ENCODE measurements around the gene TNF. TPM values are rescaled to one million over a fixed set of nuclear protein-coding genes. Genes with fewer than 3 reads are reported as not detected.

Gene TNF
- total RNA-seq, 1 experiment from 2014 or later, result 0.64 TPM

GRCh38 chr6:31624070-31624469 lies 48.7 kb downstream of the TNF start:
- intact Hi-C loops (cut with micrococcal nuclease; ENCODE audit: unreplicated experiment) (no loop called here), in situ Hi-C loops (cut with HindIII; ENCODE audit: low pct_unique_long_range_greater_than_20kb, low sequenced_read_pairs) (no loop called here)
- H3K36me3 ChIP-seq (ENCODE audit: control insufficient read depth, insufficient read depth, low read length), result peaks cover 44% of the 10 kb centered on the region
- DNase-seq (ENCODE audit: low read depth, low spot score) (no peak), ATAC-seq (no peak)
- POLR2A ChIA-PET, result interaction anchor here (0.8 kb wide), 1 partner anchor 50 kb away, joined by 3 read pairs; no protein-coding TSS in a partner anchor
- no peaks in the 10 kb centered on the region for H3K9me3 ChIP-seq (ENCODE audit: control insufficient read depth, insufficient read depth, low read depth, low read length)
- no peaks in the 10 kb centered on the region for H3K27me3 ChIP-seq (ENCODE audit: control insufficient read depth, insufficient read depth, low read length)
- CTCF ChIA-PET, result no interaction called here
- no peak overlapping the region for H3K27ac ChIP-seq (ENCODE audit: low read length)
- no TSS peak for BruUV-seq (replicated peaks)
- peaks cover 12% of the 10 kb centered on the region for H3K4me1 ChIP-seq (ENCODE audit: control insufficient read depth, insufficient read depth, low read length)
- no peak overlapping the region for H3K4me3 ChIP-seq (ENCODE audit: low read depth in 2 of 2, low read length in 2 of 2)
- TF ChIP-seq TCF7L2 (IDR thresholded peaks at IDR 0.05; ENCODE audit: low read depth, low read length), result no peak
- TF ChIP-seq CTCF (IDR thresholded peaks at IDR 0.05), result no peak
- TF ChIP-seq SIN3A (IDR thresholded peaks at IDR 0.05; ENCODE audit: borderline replicate concordance, insufficient read depth, low read depth, low read length), result no peak
- TF ChIP-seq POLR2AphosphoS5 (IDR thresholded peaks at IDR 0.05; ENCODE audit: low read depth, low read length), result no peak
- TF ChIP-seq REST (IDR thresholded peaks at IDR 0.05; ENCODE audit: insufficient read depth in 1 of 2, low read depth in 2 of 2, low read length in 1 of 2), result no peak

- H3K9me3 ChIP-seq (ENCODE audit: control insufficient read depth, insufficient read depth, low read depth, low read length), result no peaks in the 10 kb centered on the region
- TF ChIP-seq REST (IDR thresholded peaks at IDR 0.05; ENCODE audit: insufficient read depth in 1 of 2, low read depth in 2 of 2, low read length in 1 of 2) (no peak), SIN3A (IDR thresholded peaks at IDR 0.05; ENCODE audit: borderline replicate concordance, insufficient read depth, low read depth, low read length) (no peak), POLR2AphosphoS5 (IDR thresholded peaks at IDR 0.05; ENCODE audit: low read depth, low read length) (no peak), TCF7L2 (IDR thresholded peaks at IDR 0.05; ENCODE audit: low read depth, low read length) (no peak)
- DNase-seq (ENCODE audit: low read depth, low spot score), result no peak
- no peaks in the 10 kb centered on the region for H3K27me3 ChIP-seq (ENCODE audit: control insufficient read depth, insufficient read depth, low read length)
- intact Hi-C loops (cut with micrococcal nuclease; ENCODE audit: unreplicated experiment) (no loop called here), in situ Hi-C loops (cut with HindIII; ENCODE audit: low pct_unique_long_range_greater_than_20kb, low sequenced_read_pairs) (no loop called here)
- H3K36me3 ChIP-seq (ENCODE audit: control insufficient read depth, insufficient read depth, low read length), result peaks cover 51% of the 10 kb centered on the region
- ChIA-PET POLR2A (no interaction called here), CTCF (no interaction called here)
- no peak for ATAC-seq
- BruUV-seq (replicated peaks), result no TSS peak
- no peak overlapping the region for H3K27ac ChIP-seq (ENCODE audit: low read length)
- H3K4me1 ChIP-seq (ENCODE audit: control insufficient read depth, insufficient read depth, low read length), result peaks cover 11% of the 10 kb centered on the region
- H3K4me3 ChIP-seq (ENCODE audit: low read depth in 2 of 2, low read length in 2 of 2), result no peak overlapping the region
These were observed 51.6 kb downstream of the TNF start for GRCh38 chr6:31626952-31627351.

Data from Panc1 (cell line).